PC-3 (cell line): ENCODE measurements around the gene HNRNPM. TPM values are rescaled to one million over a fixed set of nuclear protein-coding genes. Genes with fewer than 3 reads are reported as not detected.

Source experiments
- ATAC-seq: fragments of 200-7000 bp; cut with Tn5 transposase; 2 replicates; pipeline ENCODE4 v1.9.1; 2020; ENCODE audit warnings: mild to moderate bottlenecking, moderate library complexity
- BruUV-seq: library from RNA; stranded (reverse); fragments of 400-500 nt; replicated peaks from 2 replicates; lab custom pipeline; 2021; lab: Mats Ljungman, UMichigan
- CTCF ChIA-PET: fragments of 300-600 bp; sonication (Branson Sonifier 250); formaldehyde crosslinking; loops from one replicate; lab custom pipeline; 2022; ENCODE audit warnings: antibody characterized with exemption; lab: Charles Lee
- POLR2A ChIA-PET: fragments of 300-600 bp; sonication (Branson Sonifier 250); formaldehyde crosslinking; loops from one replicate; lab custom pipeline; 2022; ENCODE audit warnings: antibody characterized with exemption; ENCODE audit not compliant: unreplicated experiment; lab: Charles Lee
- DNase-seq: peaks from one replicate; pipeline ENCODE4 v3.0.0-alpha.2; 2015
- H2AFZ ChIP-seq: fragments of 300-600 bp; sonication (generic); 2 replicates; pipeline ENCODE4 v1.6.0; 2016; ENCODE audit warnings: antibody characterized with exemption, low read length
- H3F3A ChIP-seq: fragments of 300-600 bp; sonication (generic); one replicate; pipeline ENCODE4 v1.6.0; 2017; ENCODE audit warnings: antibody characterized with exemption, low read length, control low read depth, mild to moderate bottlenecking; ENCODE audit not compliant: unreplicated experiment
- H3K27ac ChIP-seq: fragments of 300-600 bp; sonication (generic); 2 replicates; pipeline ENCODE4 v1.5.1; 2016; ENCODE audit warnings: mild to moderate bottlenecking, low read length
- H3K27me3 ChIP-seq: fragments of 300-600 bp; sonication (generic); 2 replicates; pipeline ENCODE4 v1.6.1; 2016; ENCODE audit warnings: low read length, mixed read lengths
- H3K36me3 ChIP-seq: fragments of 300-600 bp; sonication (generic); 2 replicates; pipeline ENCODE4 v1.6.1; 2016; ENCODE audit warnings: low read depth, mixed run types, low read length, mixed read lengths
- H3K4me1 ChIP-seq: fragments of 300-600 bp; sonication (generic); 2 replicates; pipeline ENCODE4 v1.5.1; 2016; ENCODE audit warnings: low read length; ENCODE audit not compliant: insufficient read depth
- H3K4me2 ChIP-seq: fragments of 300-600 bp; sonication (generic); 2 replicates; pipeline ENCODE4 v1.6.0; 2016; ENCODE audit warnings: low read length
- H3K4me3 ChIP-seq: fragments of 300-600 bp; sonication (generic); 2 replicates; pipeline ENCODE4 v1.5.1; 2016; ENCODE audit warnings: mild to moderate bottlenecking, low read length, mixed read lengths
- H3K79me2 ChIP-seq: fragments of 300-600 bp; sonication (generic); 2 replicates; pipeline ENCODE4 v1.6.1; 2017; ENCODE audit warnings: low read length, mixed read lengths
- H3K9ac ChIP-seq: fragments of 300-600 bp; sonication (generic); 2 replicates; pipeline ENCODE4 v1.6.0; 2016; ENCODE audit warnings: mild to moderate bottlenecking, low read length
- H3K9me2 ChIP-seq: fragments of 300-600 bp; sonication (generic); replicated peaks from 2 replicates; pipeline ENCODE4 v1.6.1; 2016; ENCODE audit warnings: mixed run types, low read length, mixed read lengths
- H3K9me3 ChIP-seq: fragments of 300-600 bp; sonication (generic); 2 replicates; pipeline ENCODE4 v1.6.1; 2016; ENCODE audit warnings: low read length, mixed read lengths
- H4K20me1 ChIP-seq: fragments of 300-600 bp; sonication (generic); 2 replicates; pipeline ENCODE4 v1.6.1; 2016; ENCODE audit warnings: low read length, mixed read lengths
- EZH2 ChIP-seq: fragments of 300-600 bp; sonication (generic); IDR thresholded peaks from one replicate; pipeline ENCODE4 v1.6.1; 2017; ENCODE audit warnings: antibody characterized with exemption, mild to moderate bottlenecking, low read length; ENCODE audit not compliant: unreplicated experiment
- EZH2phosphoT487 ChIP-seq: fragments of 300-600 bp; sonication (generic); IDR thresholded peaks from 2 replicates; pipeline ENCODE4 v1.6.1; 2018; ENCODE audit warnings: mild to moderate bottlenecking, antibody characterized with exemption, low read length, borderline replicate concordance
- intact Hi-C: fragments of 100-400 bp; cut with micrococcal nuclease; formaldehyde crosslinking; loops from 2 replicates; pipeline ENCODE4 v1.9.0; 2023
- total RNA-seq: library from RNA; depleted of rRNA; stranded (reverse); fragments of >200 nt; gene quantifications from 2 replicates; pipeline ENCODE4 v1.2.3, GENCODE V29; 2014
- TF ChIP-seq, protein P1 (sequence below): fragments of 300-600 bp; sonication (generic); conservative IDR thresholded peaks from 2 replicates; pipeline ENCODE4 v1.5.1; 2017; ENCODE audit warnings: antibody characterized with exemption, low read depth, mild to moderate bottlenecking, low read length

The HNRNPM gene
- total RNA-seq, 1 experiment from 2014 or later, result 165 TPM

DNA sequence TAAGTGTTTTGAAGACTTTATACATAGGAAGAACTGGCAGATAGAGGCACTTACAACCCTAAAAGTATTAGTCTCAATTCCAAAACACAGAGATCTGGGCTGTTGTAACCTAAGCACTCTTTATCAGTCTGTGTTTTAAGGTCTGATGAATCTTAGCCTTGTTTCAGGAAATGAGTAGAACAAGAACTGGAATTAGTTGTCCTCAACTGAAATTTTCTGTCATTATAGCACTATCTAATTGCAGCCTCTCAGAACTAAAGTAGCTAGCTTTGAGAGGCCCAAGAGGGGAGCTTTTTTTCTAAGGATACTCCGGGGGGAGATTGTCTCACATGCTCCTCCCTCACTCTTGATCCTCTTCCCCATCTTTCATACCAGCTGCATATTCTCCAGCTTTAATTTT lies 13.1 kb downstream of the HNRNPM start:
- DNase-seq, result no peak
- no peak for ATAC-seq
- H3K4me2 ChIP-seq, result no peak overlapping the region
- CTCF ChIA-PET, result no interaction called here
- no TSS peak for BruUV-seq
- TF ChIP-seq EZH2phosphoT487 (no peak), EZH2 (no peak)
- TF ChIP-seq, protein P1, sequence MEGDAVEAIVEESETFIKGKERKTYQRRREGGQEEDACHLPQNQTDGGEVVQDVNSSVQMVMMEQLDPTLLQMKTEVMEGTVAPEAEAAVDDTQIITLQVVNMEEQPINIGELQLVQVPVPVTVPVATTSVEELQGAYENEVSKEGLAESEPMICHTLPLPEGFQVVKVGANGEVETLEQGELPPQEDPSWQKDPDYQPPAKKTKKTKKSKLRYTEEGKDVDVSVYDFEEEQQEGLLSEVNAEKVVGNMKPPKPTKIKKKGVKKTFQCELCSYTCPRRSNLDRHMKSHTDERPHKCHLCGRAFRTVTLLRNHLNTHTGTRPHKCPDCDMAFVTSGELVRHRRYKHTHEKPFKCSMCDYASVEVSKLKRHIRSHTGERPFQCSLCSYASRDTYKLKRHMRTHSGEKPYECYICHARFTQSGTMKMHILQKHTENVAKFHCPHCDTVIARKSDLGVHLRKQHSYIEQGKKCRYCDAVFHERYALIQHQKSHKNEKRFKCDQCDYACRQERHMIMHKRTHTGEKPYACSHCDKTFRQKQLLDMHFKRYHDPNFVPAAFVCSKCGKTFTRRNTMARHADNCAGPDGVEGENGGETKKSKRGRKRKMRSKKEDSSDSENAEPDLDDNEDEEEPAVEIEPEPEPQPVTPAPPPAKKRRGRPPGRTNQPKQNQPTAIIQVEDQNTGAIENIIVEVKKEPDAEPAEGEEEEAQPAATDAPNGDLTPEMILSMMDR, result no peak
- H3K4me3 ChIP-seq, result no peak overlapping the region
- peaks cover 9% of the 10 kb centered on the region for H3F3A ChIP-seq
- no peak overlapping the region for H3K9ac ChIP-seq
- intact Hi-C loops, result loop anchor here (5.0 kb wide), 4 partner anchors 46 to 106 kb away; partner anchors contain the start of gene MARCHF2
- POLR2A ChIA-PET, result interaction anchor here (0.5 kb wide), 1 partner anchor 67 kb away, joined by 3 read pairs; the partner anchor contains the start of gene RAB11B
- peaks cover 55% of the 10 kb centered on the region for H3K4me1 ChIP-seq
- peaks cover 100% of the 10 kb centered on the region for H3K79me2 ChIP-seq
- H3K9me3 ChIP-seq, result no peaks in the 10 kb centered on the region
- H3K27me3 ChIP-seq, result no peaks in the 10 kb centered on the region
- H3K27ac ChIP-seq, result no peak overlapping the region
- no peak overlapping the region for H2AFZ ChIP-seq
- H3K36me3 ChIP-seq, result peaks cover 82% of the 10 kb centered on the region
- H3K9me2 ChIP-seq, result no peaks in the 10 kb centered on the region
- peaks cover 100% of the 10 kb centered on the region for H4K20me1 ChIP-seq

DNA sequence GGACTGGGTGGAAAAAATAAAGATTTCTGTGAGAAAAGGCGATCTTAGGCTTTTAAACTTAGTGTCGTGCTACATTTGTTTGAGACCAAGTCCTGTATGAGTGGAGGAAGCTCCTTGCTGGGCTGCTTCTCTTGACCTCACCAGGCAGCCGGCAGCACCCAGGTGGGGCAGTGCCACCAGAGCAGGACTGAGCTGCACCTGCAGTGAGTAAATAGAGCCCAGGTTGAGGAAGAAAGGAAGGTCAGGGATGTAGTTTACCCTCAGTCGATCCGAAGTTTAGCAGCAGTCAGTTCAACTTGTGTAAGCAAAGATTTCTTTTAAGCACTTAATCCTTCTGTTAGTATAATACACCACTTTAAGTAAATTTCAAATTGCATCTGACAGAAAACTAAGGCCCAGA lies 13.6 kb downstream of the HNRNPM start:
- POLR2A ChIA-PET, result no interaction called here
- intact Hi-C loops, result loop anchor here (5.0 kb wide), 4 partner anchors 46 to 106 kb away; partner anchors contain the start of gene MARCHF2

More for the DNA sequence above, 13.6 kb downstream of the HNRNPM start:
- Histone ChIP-seq H3K27ac (no peak overlapping the region), H3K9ac (no peak overlapping the region), H3K4me3 (no peak overlapping the region), H3K27me3 (no peaks in the 10 kb centered on the region), H3K36me3 (peaks cover 84% of the 10 kb centered on the region), H4K20me1 (peaks cover 100% of the 10 kb centered on the region), H2AFZ (no peak overlapping the region), H3K9me3 (no peaks in the 10 kb centered on the region), H3K4me1 (peaks cover 53% of the 10 kb centered on the region), H3K4me2 (0 out of 2 replicates have a peak overlapping the region, but pooled peaks have one; percentile 52), H3F3A (peaks cover 9% of the 10 kb centered on the region), H3K79me2 (peaks cover 100% of the 10 kb centered on the region), H3K9me2 (no peaks in the 10 kb centered on the region)
- BruUV-seq, result no TSS peak
- ATAC-seq (no peak), DNase-seq (no peak)
- CTCF ChIA-PET, result no interaction called here
- TF ChIP-seq, protein P1, result no peak
- TF ChIP-seq EZH2, result no peak
- no peak for TF ChIP-seq EZH2phosphoT487
